DOHH2 (cell line): ENCODE data around the gene RBFOX2.

Source experiments
- H3F3A ChIP-seq: fragments of 200-600 bp; sonication (generic), shearing (Covaris generic); 2 replicates; pipeline ENCODE4 v1.6.0; 2016; ENCODE audit warnings: antibody characterized with exemption, mild to moderate bottlenecking; ENCODE audit not compliant: control insufficient read depth, insufficient read depth
- H3K27ac ChIP-seq: fragments of 200-600 bp; sonication (generic); 2 replicates; pipeline ENCODE4 v1.5.1; 2014; ENCODE audit warnings: low read depth, mild to moderate bottlenecking, low read length, moderate library complexity
- H3K27me3 ChIP-seq: fragments of 200-600 bp; sonication (generic); 2 replicates; pipeline ENCODE4 v1.6.1; 2014; ENCODE audit warnings: mild to moderate bottlenecking, low read length, mixed read lengths; ENCODE audit not compliant: control insufficient read depth
- H3K36me3 ChIP-seq: fragments of 200-600 bp; sonication (generic); 2 replicates; pipeline ENCODE4 v1.6.1; 2014; ENCODE audit warnings: mild to moderate bottlenecking, low read length, moderate library complexity, mixed read lengths; ENCODE audit not compliant: control insufficient read depth
- H3K4me1 ChIP-seq: fragments of 200-600 bp; sonication (generic); 2 replicates; pipeline ENCODE4 v1.6.1; 2014; ENCODE audit warnings: mild to moderate bottlenecking, low read length, mixed read lengths; ENCODE audit not compliant: control insufficient read depth
- H3K4me2 ChIP-seq: fragments of 200-600 bp; sonication (generic); 2 replicates; pipeline ENCODE4 v1.6.0; 2014; ENCODE audit warnings: mild to moderate bottlenecking, low read length, moderate library complexity
- H3K4me3 ChIP-seq: fragments of 200-600 bp; sonication (generic); 2 replicates; pipeline ENCODE4 v1.5.1; 2014; ENCODE audit warnings: mild to moderate bottlenecking, low read length, mixed read lengths
- H3K79me2 ChIP-seq: fragments of 200-600 bp; sonication (generic); 2 replicates; pipeline ENCODE4 v1.6.1; 2014; ENCODE audit warnings: mild to moderate bottlenecking, low read length, mixed read lengths; ENCODE audit not compliant: control insufficient read depth
- H3K9me2 ChIP-seq: fragments of 200-600 bp; sonication (generic); replicated peaks from 2 replicates; pipeline ENCODE4 v1.6.1; 2014; ENCODE audit warnings: mild to moderate bottlenecking, low read length, mixed read lengths; ENCODE audit not compliant: control insufficient read depth
- H3K9me3 ChIP-seq: fragments of 200-600 bp; sonication (generic); 2 replicates; pipeline ENCODE4 v1.6.1; 2014; ENCODE audit warnings: antibody characterized with exemption, low read length, mixed read lengths; ENCODE audit not compliant: control insufficient read depth, insufficient read depth
- H4K20me1 ChIP-seq: fragments of 200-600 bp; sonication (generic); 2 replicates; pipeline ENCODE4 v1.6.0; 2014; ENCODE audit warnings: low read depth, mild to moderate bottlenecking, antibody characterized with exemption, low read length, moderate library complexity; ENCODE audit not compliant: control insufficient read depth, insufficient read depth
- CTCF ChIP-seq: fragments of 200-600 bp; sonication (generic); IDR thresholded peaks from one replicate; pipeline ENCODE4 v1.5.1; 2014; ENCODE audit warnings: antibody characterized with exemption, mild to moderate bottlenecking, low read depth, low read length; ENCODE audit not compliant: poor library complexity, severe bottlenecking
- EZH2phosphoT487 ChIP-seq: fragments of 200-600 bp; sonication (generic); IDR thresholded peaks from 2 replicates; pipeline ENCODE4 v1.6.1; 2017; ENCODE audit warnings: borderline replicate concordance, mild to moderate bottlenecking, antibody characterized with exemption, low read length, moderate library complexity, mixed read lengths

RBFOX2 gene

GRCh38 chr22:36028646-36029405 is at the start of gene RBFOX2:
RBFOX2 (minus strand) TSS chr22:36028824; CDS start chr22:36028425, 399 bp downstream.
- Histone ChIP-seq H3K9me3 (no peaks in the 10 kb centered on the region), H3K9me2 (no peaks in the 10 kb centered on the region), H3K27ac (peak within 1 kb of the TSS; percentile 50), H3K4me3 (peak within 1 kb of the TSS; percentile 82), H3K27me3 (no peaks in the 10 kb centered on the region), H3F3A (peaks cover 5% of the 10 kb centered on the region; the same call in 1 of the 2 replicates), H4K20me1 (no peaks in the 10 kb centered on the region), H3K36me3 (peaks cover 12% of the 10 kb centered on the region; the same call in 1 of the 2 replicates), H3K4me1 (peaks cover 45% of the 10 kb centered on the region), H3K4me2 (peak within 1 kb of the TSS; percentile 66), H3K79me2 (peaks cover 58% of the 10 kb centered on the region)
- TF ChIP-seq CTCF (no peak), EZH2phosphoT487 (no peak)

- TF ChIP-seq CTCF (no peak), EZH2phosphoT487 (no peak)
- no peaks in the 10 kb centered on the region for H3K79me2 ChIP-seq
- H4K20me1 ChIP-seq: no peaks in the 10 kb centered on the region
- H3K4me3 ChIP-seq: no peak overlapping the region
- H3K27ac ChIP-seq: no peak overlapping the region
- H3K36me3 ChIP-seq: no peaks in the 10 kb centered on the region
- H3K9me2 ChIP-seq: no peaks in the 10 kb centered on the region
- no peak overlapping the region for H3K4me2 ChIP-seq
- H3K9me3 ChIP-seq: no peaks in the 10 kb centered on the region
- H3K4me1 ChIP-seq: peaks cover 6% of the 10 kb centered on the region
- no peaks in the 10 kb centered on the region for H3F3A ChIP-seq
- H3K27me3 ChIP-seq: peaks cover 16% of the 10 kb centered on the region
Measured at GRCh38 chr22:36077271-36077670, 48.6 kb upstream of the RBFOX2 start.

- Histone ChIP-seq H3F3A (no peaks in the 10 kb centered on the region), H3K9me3 (no peaks in the 10 kb centered on the region), H3K4me3 (no peak overlapping the region), H3K79me2 (no peaks in the 10 kb centered on the region), H4K20me1 (no peaks in the 10 kb centered on the region), H3K4me1 (peaks cover 6% of the 10 kb centered on the region), H3K27me3 (peaks cover 16% of the 10 kb centered on the region), H3K4me2 (no peak overlapping the region), H3K36me3 (no peaks in the 10 kb centered on the region), H3K9me2 (no peaks in the 10 kb centered on the region), H3K27ac (no peak overlapping the region)
- no peak for TF ChIP-seq CTCF
- no peak for TF ChIP-seq EZH2phosphoT487
Measured at GRCh38 chr22:36075724-36076123, 47.1 kb upstream of the RBFOX2 start.
